Endothelial cell of umbilical vein (primary cell): ENCODE measurements around the gene GALNT11. TPM values are rescaled to one million over a fixed set of nuclear protein-coding genes. Genes with fewer than 3 reads are reported as not detected.

ENCODE experiments used
- BruUV-seq: library from RNA; stranded (reverse); fragments of 400-500 nt; replicated peaks from 2 replicates; lab custom pipeline; 2021; lab: Mats Ljungman, UMichigan
- CTCF ChIA-PET: fragments of 300-600, 350-600 bp; sonication (Branson Sonifier 250); formaldehyde crosslinking; loops from one replicate; lab custom pipeline; 2021; ENCODE audit warnings: antibody characterized with exemption, inconsistent platforms; lab: Charles Lee
- POLR2A ChIA-PET: fragments of 300-600, 350-600 bp; sonication (Branson Sonifier 250); formaldehyde crosslinking; loops from one replicate; lab custom pipeline; 2021; ENCODE audit warnings: antibody characterized with exemption, inconsistent platforms; lab: Charles Lee
- DNase-seq: peaks from one replicate; pipeline ENCODE4 v3.0.0-alpha.2; 2011; ENCODE audit warnings: low read depth, low spot score
- FAIRE-seq: peaks from 2 replicates; lab custom pipeline; 2011; peaks lifted over from hg19 to GRCh38; lab: Jason Lieb, UNC
- H2AFZ ChIP-seq: 2 replicates; pipeline ENCODE4 v1.6.0; 2012; ENCODE audit warnings: low read depth, low read length, control low read depth, inconsistent platforms
- H3K27ac ChIP-seq: 2 replicates; pipeline ENCODE4 v1.5.1; 2011; ENCODE audit warnings: low read depth, mild to moderate bottlenecking, control low read depth, low read length, moderate library complexity; ENCODE audit not compliant: insufficient read depth
- H3K27me3 ChIP-seq, 2 experiments: 2 replicates each; pipeline versions ENCODE4 v1.6.0 to v1.6.1; 2011; ENCODE audit warnings: low read length in 2 of 2, mixed read lengths in 1 of 2; ENCODE audit not compliant: control insufficient read depth in 2 of 2, insufficient read depth in 2 of 2
- H3K36me3 ChIP-seq, 2 experiments: 2 replicates in 1 of 2; 3 replicates in 1 of 2; pipeline ENCODE4 v1.5.1; 2011; ENCODE audit warnings: low read length in 2 of 2, mild to moderate bottlenecking in 1 of 2, moderate library complexity in 1 of 2; ENCODE audit not compliant: control insufficient read depth in 2 of 2, insufficient read depth in 2 of 2; ENCODE audit errors: extremely low read depth in 1 of 2
- H3K4me1 ChIP-seq: 3 replicates; pipeline ENCODE4 v1.5.1; 2011; ENCODE audit warnings: mild to moderate bottlenecking, low read length; ENCODE audit not compliant: control insufficient read depth, insufficient read depth; ENCODE audit errors: extremely low read depth
- H3K4me2 ChIP-seq: 2 replicates; pipeline ENCODE4 v1.6.1; 2011; ENCODE audit warnings: low read length, control low read depth, mixed read lengths; ENCODE audit not compliant: insufficient read depth
- H3K4me3 ChIP-seq, 3 experiments: fragments of 200-600 bp in 1 of 3; sonication (generic), shearing (Covaris generic) in 1 of 3; replicated peaks in 1 of 3; 2 replicates each; pipeline ENCODE4 v1.5.1; 2011 to 2016; ENCODE audit warnings: control low read depth in 3 of 3, low read length in 3 of 3, mild to moderate bottlenecking in 2 of 3, inconsistent platforms in 1 of 3, low read depth in 1 of 3, moderate library complexity in 1 of 3; ENCODE audit not compliant: insufficient read depth in 1 of 3
- H3K79me2 ChIP-seq: 2 replicates; pipeline ENCODE4 v1.6.0; 2012; ENCODE audit warnings: low read length, inconsistent platforms; ENCODE audit not compliant: control insufficient read depth, insufficient read depth
- H3K9ac ChIP-seq: replicated peaks from 2 replicates; pipeline ENCODE3; 2011; ENCODE audit warnings: low read length, control low read depth; ENCODE audit not compliant: insufficient read depth; ENCODE audit errors: extremely low read depth
- H3K9me1 ChIP-seq: replicated peaks from 3 replicates; pipeline ENCODE4 v1.6.0; 2011; ENCODE audit warnings: mild to moderate bottlenecking, low read length; ENCODE audit not compliant: control insufficient read depth, insufficient read depth; ENCODE audit errors: extremely low read depth
- H3K9me3 ChIP-seq: replicated peaks from 2 replicates; pipeline ENCODE4 v1.5.1; 2012; ENCODE audit warnings: low read length, inconsistent platforms; ENCODE audit not compliant: control insufficient read depth, insufficient read depth
- H4K20me1 ChIP-seq: replicated peaks from 2 replicates; pipeline ENCODE3; 2011; ENCODE audit warnings: mild to moderate bottlenecking, low read length; ENCODE audit not compliant: control insufficient read depth, insufficient read depth; ENCODE audit errors: extremely low read depth
- CTCF ChIP-seq, 2 donors: IDR thresholded peaks; 1 replicate in 1 of 2; 2 replicates in 1 of 2; pipeline ENCODE4 v1.5.1; 2011; ENCODE audit warnings: low read length in 2 of 2, mild to moderate bottlenecking in 2 of 2, moderate library complexity in 2 of 2, control low read depth in 1 of 2, inconsistent platforms in 1 of 2, low read depth in 1 of 2; ENCODE audit not compliant: insufficient read depth in 1 of 2; ENCODE audit errors: extremely low read depth in 1 of 2
- FOS ChIP-seq: IDR thresholded peaks from 2 replicates; pipeline ENCODE4 v1.6.1; 2011; ENCODE audit warnings: mild to moderate bottlenecking, low read length, moderate library complexity, borderline replicate concordance; ENCODE audit not compliant: insufficient read depth
- GATA2 ChIP-seq: IDR thresholded peaks from 2 replicates; pipeline ENCODE4 v1.7.0; 2011; ENCODE audit warnings: low read depth, mild to moderate bottlenecking, moderate library complexity, mixed read lengths, low read length; ENCODE audit not compliant: insufficient read length, insufficient read depth
- JUN ChIP-seq: IDR thresholded peaks from 2 replicates; pipeline ENCODE4 v1.6.1; 2011; ENCODE audit warnings: borderline replicate concordance, low read depth; ENCODE audit not compliant: insufficient read length, insufficient read depth
- MAX ChIP-seq: IDR thresholded peaks from 2 replicates; pipeline ENCODE4 v1.6.1; 2011; ENCODE audit not compliant: insufficient read depth, insufficient read length
- MYC ChIP-seq: IDR thresholded peaks from one replicate; pipeline ENCODE4 v1.6.1; 2011; ENCODE audit warnings: mild to moderate bottlenecking, low read depth, low read length
- POLR2A ChIP-seq: IDR thresholded peaks from 2 replicates; pipeline ENCODE4 v1.6.1; 2012; ENCODE audit warnings: low read depth, mild to moderate bottlenecking, control low read depth, low read length
- dilution Hi-C: fragments of 300-500 bp; cut with MboI; formaldehyde crosslinking; loops from one replicate; pipeline ENCODE4 v1.15.0; 2019; ENCODE audit warnings: low sequenced_read_pairs; ENCODE audit not compliant: extremely low pct_ligation_motif_present
- intact Hi-C: fragments of 100-400 bp; cut with micrococcal nuclease; formaldehyde crosslinking; loops from one replicate; pipeline ENCODE4 v1.10.0; 2022
- polyA plus RNA-seq, 4 experiments: library from polyadenylated mRNA; depleted of rRNA in 3 of 4; stranded (reverse) in 3 of 4; unstranded in 1 of 4; fragments of >200 nt; gene quantifications; 2 replicates each; pipeline versions ENCODE4 v1.2.1 to v1.2.3, GENCODE V29; 2011 to 2012; ENCODE audit warnings: missing spikeins in 1 of 4
- total RNA-seq: library from RNA; stranded (reverse); gene quantifications from 2 replicates; pipeline ENCODE4 v1.2.3, GENCODE V29; 2021

GALNT11 gene
- total and polyA plus RNA-seq, 2 donors (not counting 3 experiments of a cell fraction or from before 2014, with no cell fraction given) = 27.7 to 36.5 TPM

- Histone ChIP-seq H3K27ac (no peak overlapping the region), H3K9me1 (no peaks in the 10 kb centered on the region), H3K79me2 (no peaks in the 10 kb centered on the region), H3K4me1 (no peaks in the 10 kb centered on the region), H3K4me3 (no peak overlapping the region), H3K9ac (no peak overlapping the region), H3K36me3 (no peaks in the 10 kb centered on the region), H2AFZ (no peak overlapping the region), H3K27me3 (peaks cover 0 to 3% of the 10 kb centered on the region in 2 experiments), H3K4me2 (no peak overlapping the region), H3K9me3 (no peaks in the 10 kb centered on the region), H4K20me1 (no peaks in the 10 kb centered on the region)
- ChIA-PET POLR2A (no interaction called here), CTCF (no interaction called here)
- FAIRE-seq (no peak), DNase-seq (no peak)
- no peak for TF ChIP-seq MAX
- no peak for TF ChIP-seq JUN
- TF ChIP-seq FOS = no peak
- BruUV-seq = no TSS peak
- intact Hi-C loops = no loop called here
- dilution Hi-C loops = no loop called here
These were observed 40.9 kb upstream of the GALNT11 start for GRCh38 chr7:151984612-151985011.

- H3K27ac ChIP-seq = no peak overlapping the region
- ChIA-PET CTCF (interaction anchor here (1.3 kb wide), 1 partner anchor 10 kb away, joined by 3 read pairs; no protein-coding TSS in a partner anchor), POLR2A (no interaction called here)
- no TSS peak for BruUV-seq
- no peaks in the 10 kb centered on the region for H3K4me1 ChIP-seq
- no peaks in the 10 kb centered on the region for H3K36me3 ChIP-seq
- no peak overlapping the region for H3K9ac ChIP-seq
- no peaks in the 10 kb centered on the region for H3K79me2 ChIP-seq
- H3K9me3 ChIP-seq = no peaks in the 10 kb centered on the region
- DNase-seq (no peak), FAIRE-seq (no peak)
- dilution Hi-C loops (no loop called here), intact Hi-C loops (no loop called here)
- no peak for TF ChIP-seq GATA2
- TF ChIP-seq CTCF (IDR thresholded peaks at IDR 0.05; ENCODE audit: extremely low read depth in 1 of 2, insufficient read depth in 1 of 2, low read depth in 1 of 2, low read length in 2 of 2) = no peak
- TF ChIP-seq JUN = no peak
- TF ChIP-seq POLR2A = no peak
- TF ChIP-seq MYC = no peak
- TF ChIP-seq MAX = no peak
- H3K9me1 ChIP-seq = no peaks in the 10 kb centered on the region
- no peaks in the 10 kb centered on the region for H4K20me1 ChIP-seq
- no peak overlapping the region for H2AFZ ChIP-seq
- no peak overlapping the region for H3K4me3 ChIP-seq
- H3K27me3 ChIP-seq = peaks cover 0 to 6% of the 10 kb centered on the region in 2 experiments
- H3K4me2 ChIP-seq = no peak overlapping the region
These were observed 37.5 kb upstream of the GALNT11 start for GRCh38 chr7:151987748-151988529.
